Endothelial cell of umbilical vein (primary cell): ENCODE results near the gene RIPK4.

Experiments used
- CTCF ChIP-seq, 2 donors: IDR thresholded peaks; 1 replicate in 1 of 2; 2 replicates in 1 of 2; pipeline ENCODE4 v1.5.1; 2011; ENCODE audit warnings: low read length in 2 of 2, mild to moderate bottlenecking in 2 of 2, moderate library complexity in 2 of 2, control low read depth in 1 of 2, inconsistent platforms in 1 of 2, low read depth in 1 of 2; ENCODE audit not compliant: insufficient read depth in 1 of 2; ENCODE audit errors: extremely low read depth in 1 of 2
- EZH2 ChIP-seq: IDR thresholded peaks from 2 replicates; pipeline ENCODE4 v1.6.1; 2012; ENCODE audit warnings: borderline replicate concordance, low read depth, mild to moderate bottlenecking, moderate library complexity, low read length, inconsistent platforms; ENCODE audit not compliant: severe bottlenecking
- FOS ChIP-seq: IDR thresholded peaks from 2 replicates; pipeline ENCODE4 v1.6.1; 2011; ENCODE audit warnings: mild to moderate bottlenecking, low read length, moderate library complexity, borderline replicate concordance; ENCODE audit not compliant: insufficient read depth
- JUN ChIP-seq: IDR thresholded peaks from 2 replicates; pipeline ENCODE4 v1.6.1; 2011; ENCODE audit warnings: borderline replicate concordance, low read depth; ENCODE audit not compliant: insufficient read length, insufficient read depth
- MAX ChIP-seq: IDR thresholded peaks from 2 replicates; pipeline ENCODE4 v1.6.1; 2011; ENCODE audit not compliant: insufficient read depth, insufficient read length
- MYC ChIP-seq: IDR thresholded peaks from one replicate; pipeline ENCODE4 v1.6.1; 2011; ENCODE audit warnings: mild to moderate bottlenecking, low read depth, low read length
- POLR2A ChIP-seq: IDR thresholded peaks from 2 replicates; pipeline ENCODE4 v1.6.1; 2012; ENCODE audit warnings: low read depth, mild to moderate bottlenecking, control low read depth, low read length
- POLR2AphosphoS5 ChIP-seq: IDR thresholded peaks from 2 replicates; pipeline ENCODE4 v1.6.1; 2012; ENCODE audit warnings: low read depth, mild to moderate bottlenecking, control low read depth, low read length, moderate library complexity; ENCODE audit not compliant: insufficient read depth

- TF ChIP-seq EZH2 (no peak), CTCF (IDR thresholded peaks at IDR 0.05; ENCODE audit: extremely low read depth in 1 of 2, insufficient read depth in 1 of 2, low read depth in 1 of 2, low read length in 2 of 2) (no peak), POLR2AphosphoS5 (no peak), POLR2A (no peak), FOS (no peak), MAX (no peak), JUN (no peak), MYC (no peak)
Measured at GRCh38 chr21:41803316-41803715, 36.5 kb upstream of the RIPK4 start.
